ENCODE measurements around the gene SEC61B.
"Not testable (repeated sequence)": the region's sequence is repeated elsewhere in the genome, so short reads cannot be mapped to it uniquely, and the experiment has no call there.

The SEC61B gene

DNA sequence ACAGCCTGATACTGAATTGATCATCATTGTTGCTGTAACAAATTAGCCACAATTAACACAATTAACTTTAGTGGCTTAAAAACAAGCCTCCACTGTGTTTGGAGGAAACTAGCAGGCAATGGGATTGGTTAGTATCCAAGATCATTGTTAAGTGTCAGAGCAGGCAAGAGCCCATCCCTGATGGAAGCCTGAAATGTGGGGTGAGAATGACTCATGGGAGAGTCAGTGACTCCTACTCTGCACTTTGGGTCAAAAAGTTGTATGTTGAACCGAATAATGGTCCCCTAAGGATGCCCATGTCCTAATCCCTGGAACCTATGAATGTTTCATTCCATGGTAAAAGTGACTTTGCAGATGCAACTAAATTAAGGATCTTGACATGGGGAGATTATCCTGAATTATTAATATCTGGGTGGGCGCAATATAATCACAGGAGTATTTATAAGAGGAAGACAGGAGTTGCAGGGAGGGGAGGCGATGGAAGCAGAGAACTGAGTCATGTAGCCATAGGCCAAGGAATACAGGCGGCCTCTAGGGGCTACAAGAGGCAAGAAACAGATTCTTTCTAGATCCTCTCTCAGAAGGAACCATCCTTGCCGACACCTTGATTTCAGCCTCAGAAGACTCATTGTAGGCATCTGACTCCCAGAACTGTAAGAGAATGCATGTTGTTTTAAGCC lies 29.2 kb upstream of the SEC61B start:
- DNase-seq, result no peak

DNA sequence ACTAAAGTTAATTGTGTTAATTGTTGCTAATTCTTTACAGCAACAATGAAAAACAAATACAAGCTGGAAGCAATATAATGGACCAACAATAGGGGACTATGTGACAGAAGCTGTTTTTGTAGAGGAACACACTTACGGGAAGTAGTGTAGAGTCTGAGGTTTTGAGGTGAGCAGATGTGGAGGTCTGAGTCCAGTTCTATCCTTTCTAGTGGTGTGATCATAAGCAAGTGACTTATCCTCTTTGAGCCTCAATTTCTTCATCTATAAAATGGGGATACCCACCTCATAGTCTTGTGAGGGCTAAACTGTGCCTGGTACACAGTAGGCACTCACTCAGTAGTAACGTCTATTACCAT lies 28.6 kb upstream of the SEC61B start:
- DNase-seq, result no peak

DNA sequence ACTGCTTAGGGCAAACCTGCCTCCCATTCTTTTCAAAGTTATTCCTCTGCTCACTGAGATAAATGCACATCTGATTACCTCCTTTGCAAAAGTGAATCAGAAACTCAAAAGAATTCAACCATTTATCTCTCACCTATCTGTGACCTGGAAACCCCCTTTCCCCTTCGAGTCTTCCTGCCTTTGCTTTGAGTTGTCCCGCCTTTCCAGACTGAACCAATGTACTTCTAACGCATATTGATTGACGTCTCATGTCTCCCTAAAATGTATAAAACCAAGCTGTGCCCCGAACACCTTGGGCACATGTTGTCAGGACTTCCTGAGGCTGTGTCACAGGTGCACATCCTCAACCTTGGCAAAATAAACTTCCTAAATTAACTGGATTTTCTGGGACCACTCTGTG lies 25.6 kb upstream of the SEC61B start:
- not testable (repeated sequence) for DNase-seq

DNA sequence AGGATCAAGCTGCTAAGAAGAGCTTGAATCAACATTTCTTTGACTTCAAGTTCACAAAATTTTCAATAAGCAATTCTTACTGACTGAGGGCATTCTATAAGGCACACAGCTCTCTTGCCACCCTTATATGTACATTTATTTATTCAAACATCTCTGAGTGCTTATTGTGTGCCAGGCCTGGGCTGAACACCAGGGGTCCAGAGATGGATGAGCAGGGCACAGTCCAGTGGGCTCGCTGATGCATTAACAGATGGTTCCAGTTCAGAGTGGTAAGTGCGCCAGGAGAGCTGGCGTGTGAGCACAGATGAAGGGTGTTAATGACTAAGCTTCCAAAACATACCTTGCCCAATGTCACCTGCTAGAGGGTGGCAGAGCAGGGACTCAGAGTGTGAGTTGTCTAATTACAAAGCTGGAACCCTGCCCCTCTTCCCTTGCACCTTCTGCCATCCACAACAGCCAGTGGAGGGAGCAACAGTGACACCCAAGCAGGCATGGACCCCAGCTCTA lies 24.9 kb upstream of the SEC61B start:
- no peak for DNase-seq

DNA sequence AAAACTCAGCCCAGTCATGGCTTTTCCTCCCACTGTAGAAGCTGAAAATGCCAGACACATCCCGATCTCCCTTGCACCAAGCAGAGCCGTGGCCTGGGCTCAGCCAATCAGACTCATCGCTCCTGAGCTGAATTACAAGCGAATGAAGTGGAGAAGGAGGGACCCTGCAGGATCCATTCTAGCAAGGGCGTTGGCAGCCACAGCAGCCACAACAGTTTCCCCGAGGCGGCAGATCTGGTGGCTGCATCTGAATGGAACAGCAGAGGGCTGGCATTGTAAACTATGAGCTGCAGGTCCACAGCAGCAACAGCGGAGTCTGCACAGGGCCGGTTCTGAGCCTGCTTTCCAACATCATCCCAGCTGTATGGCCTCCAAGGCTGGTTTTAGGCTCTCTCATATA lies 24.1 kb upstream of the SEC61B start:
- no peak for DNase-seq

DNA sequence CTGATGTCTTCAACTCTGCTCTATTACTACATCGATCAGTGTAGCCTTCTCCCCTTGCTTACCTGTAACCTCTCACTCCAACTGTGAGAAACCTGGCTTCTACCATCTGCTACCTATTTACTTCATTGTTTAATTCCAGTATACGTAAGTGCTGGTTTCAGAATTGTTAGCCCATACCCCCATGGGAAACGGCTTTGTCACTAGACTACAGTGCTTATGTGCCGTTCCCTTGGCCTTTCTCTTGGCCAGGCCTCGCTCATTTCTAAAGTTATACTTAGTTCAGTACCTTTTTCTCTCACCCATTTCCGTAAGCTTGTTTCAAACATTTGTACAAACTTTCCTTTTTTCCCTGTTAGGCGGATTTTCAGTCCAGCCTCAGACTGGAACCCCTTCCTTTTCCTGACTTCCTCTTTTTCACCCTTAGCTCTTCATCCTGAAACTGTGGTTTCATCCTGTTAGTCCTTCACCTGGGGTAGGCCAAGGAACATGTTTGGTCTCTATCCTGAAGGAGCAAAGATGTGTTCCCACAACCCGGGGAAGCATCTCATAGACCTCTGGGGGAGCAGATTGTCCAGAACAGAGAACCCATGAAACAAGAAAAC lies 22.0 kb upstream of the SEC61B start:
- no peak for DNase-seq

DNA sequence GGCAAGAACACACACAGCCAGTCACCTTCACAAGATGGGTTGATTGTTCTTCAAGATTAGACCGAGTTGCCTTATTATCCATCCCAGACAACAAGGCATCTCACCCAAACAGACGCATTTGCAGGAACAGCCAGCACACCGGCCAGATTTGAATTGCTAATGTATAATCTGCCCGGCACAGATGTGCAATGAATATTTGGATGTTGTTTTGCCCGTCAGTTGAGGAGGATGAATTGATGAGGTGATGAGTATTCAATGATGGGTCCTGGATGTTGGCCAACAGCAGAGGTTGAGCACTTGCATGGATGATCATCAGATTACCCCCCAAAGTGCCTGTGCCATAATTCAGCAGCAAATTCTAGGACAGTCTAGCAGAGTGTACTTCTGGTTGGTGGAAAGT lies 20.5 kb upstream of the SEC61B start:
- DNase-seq, result no peak

DNA sequence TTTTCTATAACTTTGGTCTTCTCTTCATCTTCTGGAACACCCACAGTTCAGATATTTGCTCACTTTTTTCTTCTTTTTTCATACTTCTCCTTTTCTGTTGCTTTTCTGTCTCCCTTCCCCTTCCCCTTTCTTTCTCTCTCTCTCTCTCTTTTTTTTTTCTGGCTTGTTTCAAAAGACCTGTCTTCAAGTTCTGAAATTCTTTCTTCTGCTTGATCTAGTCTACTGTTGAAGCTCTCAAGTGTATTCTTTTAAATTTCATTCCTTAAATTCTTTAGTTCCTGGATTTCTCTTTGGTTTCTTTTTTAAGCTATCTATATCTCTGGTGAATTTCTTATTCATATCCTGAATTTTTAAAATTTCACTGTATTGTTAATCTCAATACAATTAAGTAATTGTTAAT lies 11.5 kb upstream of the SEC61B start:
- DNase-seq, result no peak

DNA sequence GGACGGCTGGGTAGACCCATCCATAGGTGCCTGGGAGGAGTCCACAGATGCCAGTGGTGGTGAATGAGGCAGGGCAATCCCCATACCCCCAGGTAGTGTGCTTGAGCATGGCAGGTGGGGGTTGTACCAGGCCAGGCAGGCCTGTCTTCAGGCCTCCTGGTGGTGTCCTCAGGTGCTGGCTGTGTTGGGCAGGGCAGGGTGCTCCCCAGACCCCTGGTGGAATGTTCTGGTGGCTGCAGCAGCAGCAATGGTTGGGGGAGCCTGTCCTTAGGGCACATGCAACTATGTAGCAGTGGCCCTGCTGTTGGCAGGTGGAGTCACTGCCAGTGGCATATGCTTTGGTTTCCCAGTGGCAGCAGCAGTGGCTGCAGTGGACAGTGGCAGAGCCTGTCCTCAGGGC lies 10.3 kb upstream of the SEC61B start:
- no peak for DNase-seq

DNA sequence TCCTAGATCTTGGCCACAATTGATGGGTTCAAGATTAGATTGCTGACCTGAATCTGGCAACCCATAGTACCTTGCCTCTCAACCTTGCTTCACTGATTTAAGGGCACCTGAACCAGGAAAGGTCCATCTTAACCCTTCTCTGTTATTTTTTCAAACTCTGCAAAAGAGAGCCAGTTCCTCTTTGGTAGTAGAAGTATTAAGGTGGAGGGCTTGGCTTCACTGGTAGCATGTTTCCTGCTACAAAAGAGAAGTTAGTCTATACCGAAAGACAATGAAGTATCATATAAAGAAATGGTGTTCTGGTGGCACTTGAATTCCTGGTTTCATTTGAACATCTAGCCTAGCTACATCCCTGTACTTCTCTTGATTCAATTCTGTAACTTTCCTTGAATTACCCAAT lies 8.9 kb upstream of the SEC61B start:
- DNase-seq, result no peak

DNA sequence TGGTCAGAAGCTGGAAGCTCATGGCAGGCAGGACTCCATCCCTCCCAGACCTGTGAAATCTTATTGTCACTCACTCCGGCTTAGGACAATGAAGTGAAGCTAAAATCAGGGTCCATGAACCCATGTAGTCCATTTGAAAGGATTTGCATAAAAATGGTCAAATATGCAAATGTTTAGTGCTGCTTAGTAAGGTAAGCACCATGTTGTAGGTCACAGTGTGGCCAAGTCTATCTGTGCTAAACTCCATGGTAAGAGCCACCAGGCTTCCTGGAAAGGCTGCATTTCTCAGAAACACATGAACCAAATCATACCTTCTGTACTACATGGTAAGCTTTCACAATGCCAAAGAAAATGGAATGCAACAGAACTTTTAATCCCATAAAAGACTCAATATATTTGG lies 6.0 kb upstream of the SEC61B start:
- no peak for DNase-seq

DNA sequence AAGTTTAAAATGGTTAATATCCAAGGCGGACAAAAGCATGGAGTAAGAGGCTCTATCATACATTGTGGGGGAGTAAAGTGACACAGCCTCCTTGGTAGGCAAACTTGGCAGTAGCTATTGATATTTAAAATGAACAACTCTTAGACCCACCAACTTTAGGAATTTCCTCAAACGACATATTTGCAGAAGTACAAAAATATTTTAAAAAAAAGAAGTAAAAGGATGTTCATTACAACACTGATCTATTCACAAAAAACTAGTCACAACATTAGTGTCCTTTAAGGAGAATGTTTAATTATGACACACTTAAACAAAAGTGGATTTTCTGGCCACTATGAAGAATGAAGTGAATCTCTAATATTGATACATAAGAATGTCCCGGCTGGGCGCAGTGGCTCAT lies 2.1 kb upstream of the SEC61B start:
- no peak for DNase-seq

DNA sequence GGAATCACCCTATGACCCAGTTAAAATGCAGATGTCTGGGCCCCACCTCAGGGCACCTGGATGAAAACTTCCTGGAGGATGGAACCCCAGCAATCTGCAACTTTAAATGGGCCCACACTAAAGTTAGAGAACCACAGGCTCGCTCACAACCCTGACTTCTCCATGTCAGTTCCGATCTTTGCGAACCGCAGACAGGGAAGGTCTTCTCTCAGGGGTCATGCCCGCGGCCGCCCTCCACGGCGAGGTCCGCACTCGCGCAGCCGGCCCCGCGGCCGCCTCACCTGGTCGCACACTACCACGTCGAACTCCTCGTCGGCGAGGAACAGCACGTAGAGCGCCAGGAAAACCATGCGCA lies 839 bp upstream of the SEC61B start:
- no peak for DNase-seq

DNA sequence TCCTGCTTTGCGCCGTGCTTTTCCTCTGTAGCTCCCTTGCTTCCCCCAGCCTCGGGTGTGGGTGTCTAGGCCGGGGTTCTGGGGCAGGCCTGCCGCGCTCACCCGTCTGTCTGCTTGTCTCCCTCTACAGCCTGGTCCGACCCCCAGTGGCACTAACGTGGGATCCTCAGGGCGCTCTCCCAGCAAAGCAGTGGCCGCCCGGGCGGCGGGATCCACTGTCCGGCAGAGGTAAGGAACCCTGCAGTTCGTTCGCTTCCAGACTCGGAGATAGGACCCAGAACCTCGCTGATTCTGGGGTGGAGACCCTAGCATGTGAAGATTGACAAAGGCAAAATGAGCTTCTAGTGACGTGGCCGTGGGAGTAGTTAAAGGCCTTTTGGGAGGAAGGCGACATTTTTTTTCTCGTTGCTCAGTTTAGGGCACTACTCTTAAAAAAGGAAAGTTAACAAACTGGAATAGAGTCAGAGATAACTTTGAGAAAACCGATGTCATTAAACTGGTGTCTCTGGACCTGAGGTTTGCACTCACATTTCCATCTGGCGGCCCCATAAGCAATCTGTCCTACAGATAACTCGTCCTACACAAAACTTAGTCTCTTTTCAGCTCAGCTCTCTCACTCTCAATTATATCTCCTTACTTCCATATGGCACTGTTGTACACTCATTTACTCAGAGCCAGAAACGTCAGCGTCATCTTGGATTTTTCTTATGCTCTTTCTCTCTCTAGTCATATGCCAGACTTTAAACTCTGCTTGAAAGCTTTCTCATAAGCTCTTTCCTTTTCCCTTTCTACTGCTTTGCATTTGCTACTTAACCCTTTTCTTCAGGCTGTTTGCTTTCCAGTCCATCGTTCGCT lies 561 bp downstream of the SEC61B start:
- DNase-seq, result peak; percentile 20

DNA sequence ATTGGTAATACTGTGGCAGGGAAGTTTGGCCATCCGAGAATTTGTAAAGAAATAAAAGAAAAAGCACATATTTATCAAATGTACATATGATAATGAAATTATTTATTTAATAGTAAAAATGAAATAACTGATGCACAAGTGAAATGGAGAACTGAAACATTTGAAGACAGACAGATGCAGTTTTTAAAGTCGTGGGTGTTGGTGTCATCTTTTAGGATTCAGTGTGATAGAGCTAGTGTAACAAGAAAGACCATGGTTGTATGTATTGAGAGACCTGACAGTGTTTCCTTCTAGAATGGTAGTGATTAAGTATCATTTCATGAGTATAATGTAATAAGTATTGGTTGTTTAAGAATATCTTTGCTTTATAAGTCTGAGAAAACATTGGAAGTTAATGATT lies 2.4 kb downstream of the SEC61B start:
- DNase-seq, result no peak

DNA sequence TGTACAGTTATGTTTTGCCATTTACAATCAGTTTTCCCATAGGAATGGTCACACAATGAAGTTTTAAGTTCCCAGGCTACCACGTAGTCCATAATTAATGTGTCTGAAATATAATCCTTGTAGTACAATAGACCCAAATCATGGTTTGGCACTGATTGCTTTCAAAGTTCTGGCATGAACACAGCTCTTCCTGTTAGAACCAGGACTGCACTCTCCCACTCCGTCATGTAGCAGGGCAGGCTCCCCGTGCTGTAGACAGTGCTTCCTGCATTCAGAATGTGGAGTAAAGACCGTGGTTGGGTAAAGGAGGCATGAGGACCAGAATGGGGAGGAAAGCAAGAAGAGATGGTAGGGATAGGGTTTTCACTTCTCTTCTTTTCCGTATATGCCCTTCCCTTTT lies 4.0 kb downstream of the SEC61B start:
- DNase-seq, result no peak

DNA sequence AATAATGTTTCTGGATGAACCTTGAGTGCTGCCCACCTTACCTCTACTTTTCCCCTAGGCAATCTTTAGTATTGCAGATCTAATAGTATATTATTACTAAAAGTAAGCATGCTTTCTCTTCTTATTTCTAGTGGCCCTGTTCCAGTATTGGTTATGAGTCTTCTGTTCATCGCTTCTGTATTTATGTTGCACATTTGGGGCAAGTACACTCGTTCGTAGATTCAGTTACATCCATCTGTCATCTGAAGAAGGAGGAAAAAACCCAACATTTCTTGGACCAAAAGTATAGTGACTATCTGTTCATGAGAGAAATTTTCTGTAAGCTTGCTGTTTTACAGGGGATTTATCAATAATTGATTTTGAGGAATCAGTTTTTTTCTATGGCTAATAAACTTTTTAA lies 8.1 kb downstream of the SEC61B start:
- DNase-seq, result no peak

DNA sequence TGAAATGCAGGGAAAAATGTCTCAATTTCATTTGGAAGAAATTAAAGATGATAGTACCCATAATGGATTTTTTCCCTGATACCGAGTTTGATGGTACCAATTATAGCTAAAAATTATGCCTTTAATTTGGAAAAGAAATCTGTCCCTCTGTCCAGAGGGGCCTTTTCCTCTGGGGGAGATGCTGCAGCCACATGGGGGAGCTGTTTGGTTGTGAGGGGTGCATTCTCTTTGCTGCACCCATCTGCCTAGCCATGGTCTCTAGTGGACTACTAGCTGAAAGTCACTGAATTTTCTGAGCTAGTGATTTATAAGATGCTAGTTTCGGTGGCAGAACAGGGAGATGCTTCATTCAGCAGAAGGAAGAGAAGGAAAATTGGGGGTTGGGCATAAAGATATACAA lies 9.6 kb downstream of the SEC61B start:
- DNase-seq, result no peak

DNA sequence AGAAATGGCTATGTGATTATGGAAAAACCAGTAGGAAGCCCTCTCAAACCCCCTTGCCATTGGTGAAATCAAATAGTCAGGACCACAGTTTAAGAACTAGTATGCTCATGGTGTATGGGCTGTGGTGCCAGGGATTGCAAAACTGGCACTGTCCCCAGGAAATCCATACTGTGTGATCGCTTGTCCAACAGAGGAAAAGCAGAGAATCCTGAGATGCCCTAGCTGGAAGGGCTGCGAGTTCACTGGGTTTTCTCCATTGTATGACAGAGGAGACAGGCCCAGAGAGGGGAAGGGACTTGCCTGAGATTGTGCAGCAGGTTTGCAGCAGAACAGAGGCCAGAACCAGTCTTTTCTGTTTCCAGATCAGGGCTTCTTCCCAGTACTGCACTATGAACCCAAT lies 12.5 kb downstream of the SEC61B start:
- DNase-seq, result no peak

DNA sequence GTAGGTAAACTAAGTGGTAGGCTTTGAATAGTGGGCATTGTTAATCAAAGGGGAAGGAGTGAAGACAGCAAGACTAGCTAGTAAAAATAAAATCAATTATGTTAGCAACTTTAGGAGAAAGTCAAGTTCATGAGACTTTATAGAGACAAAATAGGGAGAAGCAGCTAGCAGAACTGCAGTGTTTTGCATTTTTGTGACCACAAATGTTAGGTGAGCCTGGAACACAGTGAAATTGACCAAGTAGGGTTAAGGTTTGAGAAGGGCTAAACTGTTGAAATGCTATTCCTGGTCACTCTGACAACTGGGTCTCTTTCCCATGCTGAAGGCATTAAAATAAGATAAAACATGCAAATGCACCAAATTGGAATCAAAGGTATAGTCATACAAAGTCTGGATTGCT lies 13.0 kb downstream of the SEC61B start:
- no peak for DNase-seq

DNA sequence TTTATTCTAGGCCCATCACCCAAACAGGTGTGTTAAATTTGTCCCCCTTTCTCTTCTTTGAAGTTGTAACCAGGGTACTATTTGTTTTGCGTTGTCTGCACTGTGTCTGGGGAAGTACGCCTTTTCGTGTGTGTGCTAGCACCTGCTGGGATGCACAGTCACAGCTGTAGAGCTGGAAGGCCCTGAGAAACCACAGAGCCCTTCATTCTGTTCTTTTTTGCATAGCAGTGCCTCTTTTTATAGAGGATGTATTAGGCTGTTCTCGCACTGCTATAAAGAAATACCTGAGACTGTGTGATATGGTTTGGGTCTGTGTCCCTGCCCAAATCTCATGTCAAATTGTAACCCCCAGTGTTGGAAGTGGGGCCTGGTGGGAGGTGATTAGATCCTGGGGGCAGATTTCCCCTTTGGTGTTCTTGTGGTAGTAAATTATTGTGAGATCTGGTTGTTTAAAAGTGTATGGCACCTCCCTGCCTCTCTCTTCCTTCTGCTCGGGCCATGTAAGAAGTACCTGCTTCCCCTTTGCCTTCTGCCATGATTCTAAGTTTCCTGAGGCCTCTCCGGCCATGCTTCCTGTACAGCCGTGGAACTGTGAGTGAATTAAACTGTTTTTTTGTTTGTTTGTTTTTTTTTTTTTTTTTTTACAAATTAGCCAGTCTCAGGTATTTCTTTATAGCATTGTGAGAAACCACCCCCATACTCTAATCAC lies 14.0 kb downstream of the SEC61B start:
- no peak for DNase-seq

DNA sequence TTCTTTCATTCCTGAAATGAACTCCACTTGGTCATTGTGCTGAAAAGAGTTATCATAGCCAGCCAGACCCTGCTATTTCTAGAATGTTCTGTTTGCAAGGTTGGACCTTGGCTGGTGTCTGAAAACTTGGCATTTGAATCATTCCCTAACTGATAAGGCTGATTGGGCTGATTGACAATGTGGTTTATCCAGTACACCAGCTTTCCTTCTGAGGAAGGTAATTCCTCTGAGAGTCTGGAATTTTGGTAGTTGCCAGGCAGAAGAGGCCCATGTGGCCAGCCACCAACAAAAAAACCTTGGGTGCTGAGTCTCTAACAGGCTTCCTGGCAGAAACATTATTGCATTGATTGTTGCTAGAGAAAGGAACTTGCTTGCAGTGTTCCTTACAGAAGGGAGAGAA lies 15.3 kb downstream of the SEC61B start:
- DNase-seq, result no peak

DNA sequence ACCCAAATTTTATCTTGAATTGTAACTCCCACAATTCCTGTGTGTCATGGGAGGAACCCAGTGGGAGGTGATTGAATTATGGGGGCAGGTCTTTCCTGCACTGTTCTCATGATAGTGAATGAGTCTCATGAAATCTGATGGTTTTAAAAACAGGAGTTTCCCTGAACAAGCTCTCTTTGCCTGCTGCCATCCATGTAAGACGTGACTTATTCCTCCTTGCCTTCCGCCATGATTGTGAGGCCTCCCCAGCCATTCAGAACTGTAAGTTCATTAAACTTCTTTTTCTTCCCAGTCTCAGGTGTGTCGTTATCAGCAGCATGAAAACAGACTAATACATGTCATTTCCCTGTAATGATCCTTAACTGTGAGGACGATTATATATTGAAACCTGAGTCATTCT lies 15.8 kb downstream of the SEC61B start:
- not testable (repeated sequence) for DNase-seq

DNA sequence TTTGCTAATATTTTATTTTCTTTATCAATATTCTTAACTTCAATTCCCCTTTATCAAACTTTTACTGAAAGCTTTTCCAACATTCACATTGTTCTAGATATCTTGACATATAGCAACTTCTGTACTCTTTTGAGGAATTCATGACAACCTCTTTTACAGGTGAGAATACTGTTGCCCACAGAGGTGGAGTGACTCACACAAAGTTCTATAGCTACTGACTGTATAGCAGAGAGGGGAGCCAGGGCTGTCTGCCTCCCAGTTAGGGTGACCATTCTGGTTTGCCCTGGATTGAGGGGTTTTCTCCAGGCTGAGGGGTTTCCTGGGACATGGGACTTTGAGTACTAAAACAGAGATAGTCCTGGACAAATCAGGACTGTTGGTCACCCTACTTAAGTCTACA lies 16.2 kb downstream of the SEC61B start:
- no peak for DNase-seq
